HUES48 (cell line): ENCODE measurements around the gene BOD1L2.

Experiments
- H3K27ac ChIP-seq: one replicate; pipeline ENCODE4 v1.7.0; 2013; ENCODE audit warnings: low read depth, low read length, inconsistent platforms
- H3K27me3 ChIP-seq: 2 replicates; pipeline ENCODE4 v1.6.1; 2013; ENCODE audit warnings: mild to moderate bottlenecking, low read length; ENCODE audit not compliant: control insufficient read depth, insufficient read depth
- H3K36me3 ChIP-seq: 2 replicates; pipeline ENCODE4 v1.6.1; 2013; ENCODE audit warnings: low read length; ENCODE audit not compliant: control insufficient read depth, insufficient read depth
- H3K4me1 ChIP-seq: 2 replicates; pipeline ENCODE4 v1.6.1; 2013; ENCODE audit warnings: mild to moderate bottlenecking, low read length; ENCODE audit not compliant: control insufficient read depth, insufficient read depth
- H3K4me3 ChIP-seq: 2 replicates; pipeline ENCODE4 v1.5.1; 2013; ENCODE audit warnings: mild to moderate bottlenecking, low read depth, low read length
- H3K9ac ChIP-seq: 2 replicates; pipeline ENCODE4 v1.6.1; 2013; ENCODE audit warnings: mild to moderate bottlenecking, low read depth, low read length, moderate library complexity
- H3K9me3 ChIP-seq: 2 replicates; pipeline ENCODE4 v1.6.1; 2013; ENCODE audit warnings: low read length; ENCODE audit not compliant: control insufficient read depth, insufficient read depth

Gene BOD1L2

DNA sequence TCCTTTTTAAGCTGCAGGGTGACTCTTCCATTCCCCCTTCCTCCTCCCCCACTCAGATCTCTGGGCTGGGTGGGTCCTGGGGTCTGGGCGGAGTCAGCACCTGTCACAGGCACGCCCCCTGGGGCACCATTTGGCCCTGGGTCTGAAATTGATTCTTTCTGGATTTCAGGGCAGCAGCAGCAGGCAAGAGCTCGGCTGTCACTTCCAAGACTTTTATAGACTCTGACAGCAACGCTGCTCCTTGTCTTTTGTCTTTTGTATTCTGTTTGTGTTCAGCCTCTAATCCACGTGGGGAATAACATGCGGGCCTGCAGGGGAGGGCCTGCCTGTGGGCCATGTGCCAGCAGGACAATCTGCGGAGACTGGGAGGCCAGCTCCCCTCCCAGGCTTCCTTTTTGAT lies 3.9 kb downstream of the BOD1L2 start:
- Histone ChIP-seq H3K9ac (no peak overlapping the region), H3K36me3 (no peaks in the 10 kb centered on the region), H3K9me3 (no peaks in the 10 kb centered on the region)

GRCh38 chr18:57154191-57154830 lies 7.4 kb downstream of the BOD1L2 start:
- no peaks in the 10 kb centered on the region for H3K36me3 ChIP-seq
- peaks cover 18% of the 10 kb centered on the region for H3K4me1 ChIP-seq
- H3K9ac ChIP-seq, result no peak overlapping the region
- H3K9me3 ChIP-seq, result no peaks in the 10 kb centered on the region
- H3K27me3 ChIP-seq, result no peaks in the 10 kb centered on the region; the same call in 1 of the 2 replicates
- H3K27ac ChIP-seq, result no peak overlapping the region
- no peak overlapping the region for H3K4me3 ChIP-seq

More for the DNA sequence above, 3.9 kb downstream of the BOD1L2 start:
- H3K27me3 ChIP-seq, result no peaks in the 10 kb centered on the region; the same call in 1 of the 2 replicates
- peaks cover 25% of the 10 kb centered on the region for H3K4me1 ChIP-seq
- H3K4me3 ChIP-seq, result no peak overlapping the region
- H3K27ac ChIP-seq, result no peak overlapping the region

DNA sequence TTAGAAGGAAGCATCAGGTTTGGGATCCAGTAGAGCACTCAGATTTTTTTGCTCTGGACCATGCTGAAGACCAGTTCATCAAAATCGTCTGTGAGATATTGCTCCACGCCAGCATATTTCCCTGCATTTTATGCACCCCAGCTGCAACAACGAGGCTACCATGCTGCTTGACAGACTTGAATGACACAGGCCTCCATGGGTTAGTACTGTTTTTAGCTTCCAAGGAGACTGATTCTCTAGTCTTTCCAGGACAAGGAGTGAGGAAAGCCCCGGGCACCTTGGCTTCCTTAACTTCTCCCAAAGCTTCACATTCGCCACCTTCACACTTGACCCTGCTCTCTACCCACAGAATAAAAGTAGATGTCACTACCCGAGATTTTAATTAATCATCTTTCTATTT lies 17.5 kb downstream of the BOD1L2 start:
- H3K9ac ChIP-seq, result no peak overlapping the region
- no peak overlapping the region for H3K27ac ChIP-seq
- H3K27me3 ChIP-seq, result no peaks in the 10 kb centered on the region
- no peaks in the 10 kb centered on the region for H3K4me1 ChIP-seq
- H3K9me3 ChIP-seq, result no peaks in the 10 kb centered on the region
- no peaks in the 10 kb centered on the region for H3K36me3 ChIP-seq
- no peak overlapping the region for H3K4me3 ChIP-seq

DNA sequence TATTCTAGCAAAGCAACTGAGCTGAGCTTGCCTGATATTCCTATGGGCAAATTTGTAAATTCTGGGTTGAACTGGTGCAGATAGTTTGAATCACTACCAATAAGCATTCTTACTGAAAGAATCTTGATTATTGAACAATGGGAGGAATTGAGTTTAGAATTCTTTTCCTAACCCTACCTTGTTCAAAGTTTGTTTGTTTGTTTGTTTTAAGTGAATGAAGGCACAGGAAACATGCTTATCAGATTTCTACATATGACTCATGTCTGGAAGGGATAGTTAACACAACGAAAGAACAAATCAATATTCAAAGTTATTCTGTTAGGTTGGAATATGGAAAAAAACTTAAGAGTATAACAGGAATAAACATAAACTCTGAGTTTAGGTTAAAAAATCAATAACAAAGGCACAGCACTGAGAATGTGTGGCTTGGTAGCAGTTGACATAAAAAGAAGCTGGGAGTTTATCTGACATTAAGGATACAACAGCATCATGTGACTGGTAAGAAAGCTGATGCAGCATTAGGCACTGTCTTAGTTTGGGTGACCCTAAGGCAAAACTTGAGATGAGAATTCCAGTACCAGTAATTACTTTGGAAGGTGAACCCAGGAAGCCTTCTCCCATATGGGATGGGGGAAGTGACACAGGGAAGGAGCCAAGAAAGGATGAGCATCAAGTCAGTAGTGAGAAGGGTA lies 20.9 kb downstream of the BOD1L2 start:
- H3K27me3 ChIP-seq, result no peaks in the 10 kb centered on the region
- H3K27ac ChIP-seq, result no peak overlapping the region
- H3K36me3 ChIP-seq, result no peaks in the 10 kb centered on the region
- H3K4me3 ChIP-seq, result no peak overlapping the region
- no peaks in the 10 kb centered on the region for H3K9me3 ChIP-seq
- H3K4me1 ChIP-seq, result no peaks in the 10 kb centered on the region
- H3K9ac ChIP-seq, result no peak overlapping the region

DNA sequence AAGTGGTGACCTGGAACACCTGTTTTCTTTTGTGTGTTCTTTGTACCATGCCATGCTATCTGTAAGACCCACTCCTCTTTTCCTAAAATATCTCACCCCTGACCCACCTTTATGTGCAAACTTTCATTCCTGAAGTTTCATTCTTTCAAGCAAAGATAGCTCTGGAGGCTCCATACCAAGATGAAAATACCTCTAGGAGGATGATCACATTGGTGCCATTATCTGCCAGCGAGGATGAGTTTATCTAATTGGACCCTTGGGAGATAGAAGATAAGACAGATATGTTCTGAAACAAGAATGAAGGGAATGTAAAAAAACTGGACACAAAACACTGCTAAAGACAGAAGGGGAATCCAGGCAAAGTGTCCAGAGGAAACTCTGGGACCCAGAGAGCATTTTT lies 24.1 kb downstream of the BOD1L2 start:
- Histone ChIP-seq H3K4me1 (no peaks in the 10 kb centered on the region), H3K27me3 (no peaks in the 10 kb centered on the region), H3K36me3 (no peaks in the 10 kb centered on the region), H3K9me3 (peaks cover 2% of the 10 kb centered on the region; the same call in 1 of the 2 replicates), H3K27ac (no peak overlapping the region), H3K9ac (no peak overlapping the region), H3K4me3 (no peak overlapping the region)

- Histone ChIP-seq H3K9me3 (peaks cover 2% of the 10 kb centered on the region; the same call in 1 of the 2 replicates), H3K36me3 (no peaks in the 10 kb centered on the region), H3K27me3 (no peaks in the 10 kb centered on the region), H3K4me1 (no peaks in the 10 kb centered on the region), H3K9ac (no peak overlapping the region), H3K27ac (no peak overlapping the region), H3K4me3 (no peak overlapping the region)
These were observed 28.6 kb downstream of the BOD1L2 start for GRCh38 chr18:57175532-57175931.

- Histone ChIP-seq H3K27me3 (no peaks in the 10 kb centered on the region), H3K9ac (no peak overlapping the region), H3K27ac (no peak overlapping the region), H3K36me3 (no peaks in the 10 kb centered on the region), H3K9me3 (0 out of 2 replicates have a peak, but pooled peaks cover 4% of the 10 kb centered on the region), H3K4me1 (no peaks in the 10 kb centered on the region), H3K4me3 (no peak overlapping the region)
These were observed 38.5 kb downstream of the BOD1L2 start for GRCh38 chr18:57185434-57185833.

DNA sequence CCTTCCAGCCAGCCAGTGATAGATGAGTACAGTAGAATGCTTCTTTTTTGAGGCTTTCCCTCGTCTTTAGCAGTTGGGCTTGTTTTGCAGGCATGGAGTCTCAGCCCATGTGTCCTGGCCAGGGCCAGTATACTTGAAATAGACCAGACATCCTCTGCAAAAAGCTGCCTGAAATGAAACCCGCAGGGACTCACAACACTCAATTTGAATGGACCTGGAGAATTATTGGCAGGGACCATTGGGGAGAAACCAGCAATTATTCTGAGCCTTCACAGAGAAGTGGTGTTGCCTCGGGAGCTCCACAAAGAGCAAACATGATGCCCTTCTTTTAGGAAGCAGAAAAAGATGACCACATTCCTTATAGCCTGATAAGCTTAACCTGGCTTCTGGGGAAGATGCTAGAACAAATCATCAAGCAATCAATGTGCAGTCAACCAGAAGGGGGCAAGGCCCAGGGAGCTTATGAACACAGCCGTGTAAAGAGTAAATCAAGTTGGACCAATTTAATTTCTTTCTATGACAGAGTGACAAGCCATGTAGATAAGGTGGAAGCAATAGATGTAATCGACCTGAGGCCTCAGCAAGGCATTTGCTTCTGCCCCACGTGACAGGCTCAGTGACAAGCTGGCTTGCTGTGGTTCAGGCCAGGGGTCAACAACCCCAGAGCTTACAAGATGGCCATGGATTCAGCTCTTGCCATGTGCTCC lies 42.1 kb downstream of the BOD1L2 start:
- Histone ChIP-seq H3K9me3 (0 out of 2 replicates have a peak, but pooled peaks cover 4% of the 10 kb centered on the region), H3K36me3 (no peaks in the 10 kb centered on the region), H3K4me1 (no peaks in the 10 kb centered on the region), H3K4me3 (no peak overlapping the region), H3K9ac (no peak overlapping the region), H3K27ac (no peak overlapping the region), H3K27me3 (no peaks in the 10 kb centered on the region)

DNA sequence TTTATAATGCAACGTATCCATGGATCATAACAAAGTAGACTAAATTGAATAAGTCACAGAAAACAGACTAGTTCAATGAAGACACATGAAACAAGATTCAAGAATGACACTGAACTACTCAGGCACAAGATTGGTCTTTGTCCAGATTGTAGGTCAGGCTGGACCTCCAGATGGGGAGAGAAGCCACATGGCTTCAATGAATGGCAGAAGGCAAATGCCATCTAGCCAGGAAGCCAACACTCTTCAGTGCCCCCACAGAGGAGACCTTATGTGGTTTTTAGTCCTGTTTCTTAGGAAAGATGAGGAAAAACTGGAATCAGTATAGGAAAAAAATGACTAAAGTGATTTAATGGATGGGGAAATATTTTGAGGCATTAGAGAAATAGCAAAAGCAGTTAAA lies 43.1 kb downstream of the BOD1L2 start:
- Histone ChIP-seq H3K9me3 (no peaks in the 10 kb centered on the region), H3K4me1 (no peaks in the 10 kb centered on the region), H3K36me3 (no peaks in the 10 kb centered on the region), H3K27ac (no peak overlapping the region), H3K9ac (no peak overlapping the region), H3K4me3 (no peak overlapping the region), H3K27me3 (no peaks in the 10 kb centered on the region)

DNA sequence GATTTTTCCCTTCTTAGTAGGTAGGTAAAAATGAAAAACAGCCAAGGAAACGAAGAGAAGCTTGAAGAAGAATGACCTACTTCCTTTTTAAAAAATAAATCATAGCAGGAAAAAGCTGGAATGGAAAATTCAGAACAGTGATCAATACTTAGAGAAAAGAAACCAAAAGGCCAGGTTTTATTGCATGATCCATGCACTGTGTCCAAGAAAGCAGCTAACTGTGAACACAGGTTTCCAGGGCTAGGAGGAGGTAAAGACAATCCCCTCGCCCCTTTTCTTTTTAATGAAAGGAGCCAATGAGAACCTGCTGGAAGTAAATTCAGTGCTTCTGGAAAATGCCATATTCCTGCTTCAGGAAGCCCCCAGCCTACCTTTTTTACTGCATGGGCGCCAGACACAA lies 47.2 kb downstream of the BOD1L2 start:
- no peak overlapping the region for H3K27ac ChIP-seq
- no peaks in the 10 kb centered on the region for H3K9me3 ChIP-seq
- no peaks in the 10 kb centered on the region for H3K36me3 ChIP-seq
- H3K27me3 ChIP-seq, result no peaks in the 10 kb centered on the region
- H3K9ac ChIP-seq, result no peak overlapping the region
- H3K4me1 ChIP-seq, result no peaks in the 10 kb centered on the region
- no peak overlapping the region for H3K4me3 ChIP-seq

DNA sequence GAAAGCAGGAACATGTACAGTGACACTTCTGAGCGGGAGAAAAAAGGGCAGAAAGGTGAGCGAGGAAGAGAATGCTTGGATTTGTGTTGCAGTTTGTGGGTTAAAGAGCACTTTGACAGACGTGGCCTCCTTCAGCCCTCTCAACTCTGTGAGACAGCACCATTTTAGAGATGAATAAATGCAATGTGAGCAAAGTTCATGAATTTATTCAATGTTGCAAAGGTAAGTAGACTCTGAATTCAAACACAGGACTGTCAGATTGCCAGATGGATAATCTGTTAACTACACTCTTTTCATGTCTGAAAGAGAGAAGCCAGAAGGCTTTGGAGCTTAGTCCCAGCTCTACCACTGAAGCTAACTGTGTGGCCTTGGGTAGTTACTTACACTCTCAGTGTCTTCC lies 47.7 kb downstream of the BOD1L2 start:
- no peaks in the 10 kb centered on the region for H3K4me1 ChIP-seq
- H3K27ac ChIP-seq, result no peak overlapping the region
- H3K9me3 ChIP-seq, result no peaks in the 10 kb centered on the region
- H3K36me3 ChIP-seq, result no peaks in the 10 kb centered on the region
- H3K27me3 ChIP-seq, result no peaks in the 10 kb centered on the region
- H3K9ac ChIP-seq, result no peak overlapping the region
- no peak overlapping the region for H3K4me3 ChIP-seq
